HCT116 (cell line): ENCODE results near the gene SZT2. TPM values are rescaled to one million over a fixed set of nuclear protein-coding genes. Genes with fewer than 3 reads are reported as not detected.

Experiments
- ATAC-seq: fragments of 200-7000 bp; cut with Tn5 transposase; 2 replicates; pipeline ENCODE4 v1.9.1; 2020; ENCODE audit warnings: mild to moderate bottlenecking, moderate library complexity
- BruUV-seq: library from RNA; stranded (reverse); fragments of 400-500 nt; replicated peaks from 2 replicates; lab custom pipeline; 2021; lab: Mats Ljungman, UMichigan
- CTCF ChIA-PET: fragments of 300-600 bp; sonication (Branson Sonifier 250); formaldehyde crosslinking; loops from one replicate; lab custom pipeline; 2021; ENCODE audit warnings: antibody characterized with exemption; lab: Charles Lee
- POLR2A ChIA-PET: fragments of 300-600, 350-600 bp; sonication (Branson Sonifier 250); formaldehyde crosslinking; loops from one replicate; lab custom pipeline; 2021; ENCODE audit warnings: antibody characterized with exemption; lab: Charles Lee
- RAD21 ChIA-PET, 2 experiments: fragments of 300-600 bp; sonication (Branson Sonifier 250); formaldehyde crosslinking; loops; one replicate each; lab custom pipeline; 2023; ENCODE audit warnings: low total read pairs in 2 of 2; ENCODE audit not compliant: uncharacterized antibody in 2 of 2, unreplicated experiment in 2 of 2, low non-redundant PET in 1 of 2; lab: Charles Lee
- DNase-seq: peaks from one replicate; pipeline ENCODE4 v3.0.0-alpha.2; 2010; ENCODE audit warnings: low read depth, low spot score
- H2AFZ ChIP-seq: fragments of 200-600 bp; shearing (Covaris generic), sonication (generic); 2 replicates; pipeline ENCODE4 v1.6.1; 2017; ENCODE audit warnings: low read depth, mixed run types, mixed read lengths, antibody characterized with exemption, low read length; ENCODE audit not compliant: poor library complexity, severe bottlenecking
- H3K27ac ChIP-seq: 2 replicates; pipeline ENCODE4 v1.5.1; 2012; ENCODE audit warnings: low read depth, low read length
- H3K27me3 ChIP-seq: fragments of 200-600 bp; sonication (generic); 2 replicates; pipeline ENCODE4 v1.6.1; 2016; ENCODE audit warnings: mixed run types, low read length, mixed read lengths; ENCODE audit not compliant: insufficient read depth
- H3K36me3 ChIP-seq, 2 experiments: fragments of 200-500 bp in 1 of 2; fragments of 200-600 bp in 1 of 2; sonication (Bioruptor generic) in 1 of 2; sonication (generic) in 1 of 2; 2 replicates each; pipeline versions ENCODE4 v1.5.1 to v1.6.1; 2014 to 2016; ENCODE audit warnings: low read length in 2 of 2, inconsistent platforms in 1 of 2, mixed read lengths in 1 of 2, mixed run types in 1 of 2; ENCODE audit not compliant: insufficient read depth in 2 of 2, control insufficient read depth in 1 of 2
- H3K4me1 ChIP-seq, 2 experiments: fragments of 200-600 bp in 1 of 2; sonication (generic) in 1 of 2; 2 replicates each; pipeline versions ENCODE4 v1.5.1 to v1.6.1; 2012 to 2017; ENCODE audit warnings: low read length in 2 of 2, inconsistent platforms in 1 of 2, mild to moderate bottlenecking in 1 of 2, mixed read lengths in 1 of 2, mixed run types in 1 of 2, moderate library complexity in 1 of 2; ENCODE audit not compliant: insufficient read depth in 2 of 2, control insufficient read depth in 1 of 2
- H3K4me2 ChIP-seq: fragments of 200-600 bp; sonication (generic); 2 replicates; pipeline ENCODE4 v1.6.1; 2017; ENCODE audit warnings: mixed run types, low read length, mixed read lengths
- H3K4me3 ChIP-seq, 2 experiments: fragments of 200-600 bp in 1 of 2; sonication (generic) in 1 of 2; replicated peaks in 1 of 2; 2 replicates each; pipeline ENCODE4 v1.5.1; 2011 to 2016; ENCODE audit warnings: low read length in 2 of 2, control low read depth in 1 of 2, low read depth in 1 of 2, mild to moderate bottlenecking in 1 of 2, mixed read lengths in 1 of 2, mixed run types in 1 of 2
- H3K79me2 ChIP-seq: fragments of 200-600 bp; sonication (generic); 2 replicates; pipeline ENCODE4 v1.6.1; 2017; ENCODE audit warnings: mild to moderate bottlenecking, mixed run types, low read length, moderate library complexity, mixed read lengths; ENCODE audit not compliant: insufficient read depth
- H3K9ac ChIP-seq: fragments of 200-600 bp; sonication (generic); 2 replicates; pipeline ENCODE4 v1.6.1; 2016; ENCODE audit warnings: low read length, mixed read lengths
- H3K9me2 ChIP-seq: fragments of 200-600 bp; sonication (generic), shearing (Covaris generic); 2 replicates; pipeline ENCODE4 v1.6.1; 2017; ENCODE audit warnings: mixed run types, mild to moderate bottlenecking, moderate library complexity; ENCODE audit not compliant: insufficient read depth
- H3K9me3 ChIP-seq, 2 experiments: fragments of 200-500 bp in 1 of 2; fragments of 200-600 bp in 1 of 2; sonication (Bioruptor generic) in 1 of 2; sonication (generic) in 1 of 2; 2 replicates each; pipeline ENCODE4 v1.6.1; 2014 to 2017; ENCODE audit warnings: low read length in 2 of 2, mixed read lengths in 2 of 2, inconsistent platforms in 1 of 2, low read depth in 1 of 2, mild to moderate bottlenecking in 1 of 2, mixed run types in 1 of 2, moderate library complexity in 1 of 2; ENCODE audit not compliant: control insufficient read depth in 1 of 2, insufficient read depth in 1 of 2
- H4K20me1 ChIP-seq: fragments of 200-600 bp; sonication (generic), shearing (Covaris generic); 2 replicates; pipeline ENCODE4 v1.6.1; 2017; ENCODE audit warnings: mixed run types, mild to moderate bottlenecking, moderate library complexity; ENCODE audit not compliant: insufficient read depth
- ATF3 ChIP-seq: IDR thresholded peaks from 2 replicates; pipeline ENCODE4 v1.6.1; 2012
- CTCF ChIP-seq, 3 experiments: fragments of 200-600 bp in 1 of 3; sonication (generic) in 1 of 3; IDR thresholded peaks in 2 of 3; conservative IDR thresholded peaks in 1 of 3; 2 replicates each; pipeline ENCODE4 v1.5.1; 2012 to 2017; ENCODE audit warnings: low read depth in 2 of 3, low read length in 2 of 3, antibody characterized with exemption in 1 of 3, borderline replicate concordance in 1 of 3, control low read depth in 1 of 3, mild to moderate bottlenecking in 1 of 3, mixed read lengths in 1 of 3, mixed run types in 1 of 3, moderate library complexity in 1 of 3; ENCODE audit not compliant: insufficient read depth in 1 of 3
- EZH2phosphoT487 ChIP-seq: fragments of 200-600 bp; IDR thresholded peaks from 2 replicates; pipeline ENCODE4 v1.6.1; 2018; ENCODE audit warnings: antibody characterized with exemption, borderline replicate concordance
- JUND ChIP-seq: IDR thresholded peaks from 2 replicates; pipeline ENCODE4 v1.6.1; 2012
- POLR2A ChIP-seq: IDR thresholded peaks from 2 replicates; pipeline ENCODE4 v1.7.0; 2011; ENCODE audit warnings: borderline replicate concordance; ENCODE audit not compliant: insufficient read depth, insufficient read length; ENCODE audit errors: extremely low read depth
- TCF7L2 ChIP-seq: IDR thresholded peaks from 2 replicates; pipeline ENCODE4 v1.7.0; 2011; ENCODE audit warnings: borderline replicate concordance, inconsistent platforms; ENCODE audit not compliant: insufficient read depth, insufficient read length; ENCODE audit errors: extremely low read depth
- YY1 ChIP-seq: IDR thresholded peaks from 2 replicates; pipeline ENCODE4 v1.6.1; 2011; ENCODE audit warnings: low read length, low read depth, moderate library complexity, mild to moderate bottlenecking; ENCODE audit not compliant: insufficient replicate concordance; ENCODE audit errors: extremely low read depth
- ZFX ChIP-seq: fragments of 450-650 bp; IDR thresholded peaks from 2 replicates; pipeline ENCODE4 v1.6.1; 2017
- intact Hi-C: fragments of 100-400 bp; cut with micrococcal nuclease; formaldehyde crosslinking; loops from 2 replicates; pipeline ENCODE4 v1.10.0; 2022
- total RNA-seq: library from RNA; stranded (reverse); gene quantifications from one replicate; pipeline ENCODE4 v1.2.1, GENCODE V29; 2021; ENCODE audit not compliant: unreplicated experiment

Gene SZT2
- total RNA-seq, 1 experiment from 2014 or later: 43.0 TPM

DNA sequence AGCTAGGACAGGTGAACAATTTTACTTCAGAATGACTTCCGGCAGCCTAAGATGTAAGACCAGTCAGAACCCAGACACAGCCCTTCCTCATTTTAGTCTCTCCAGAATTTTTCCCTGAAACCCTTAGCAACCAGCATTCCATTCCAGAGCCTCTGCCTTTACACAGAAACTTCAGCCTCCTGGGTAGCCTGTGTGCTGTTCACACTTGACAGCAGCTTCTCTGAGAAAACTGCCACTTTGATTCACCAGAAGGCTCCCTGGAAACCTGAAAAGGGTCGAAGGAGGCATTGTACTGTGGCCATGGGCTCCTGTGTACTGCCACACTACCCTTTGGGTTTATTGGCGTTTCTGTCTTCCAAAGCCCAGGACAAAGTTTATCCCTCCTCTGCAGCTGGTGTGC lies 46.7 kb downstream of the SZT2 start:
- ATAC-seq: no peak
- RAD21 ChIA-PET: no interaction called here
- peaks cover 4 to 17% of the 10 kb centered on the region in 2 experiments; a peak in 3 of 4 replicates for H3K36me3 ChIP-seq

More for the DNA sequence above, 46.7 kb downstream of the SZT2 start:
- H3K4me1 ChIP-seq: no peaks in the 10 kb centered on the region
- no peaks in the 10 kb centered on the region for H3K9me2 ChIP-seq
- H3K4me3 ChIP-seq: no peak overlapping the region
- H3K27me3 ChIP-seq: no peaks in the 10 kb centered on the region
- DNase-seq: no peak
- ChIA-PET POLR2A (no interaction called here), CTCF (no interaction called here)
- no peak overlapping the region for H3K4me2 ChIP-seq
- no peaks in the 10 kb centered on the region for H3K9me3 ChIP-seq
- H4K20me1 ChIP-seq: no peaks in the 10 kb centered on the region
- no peak overlapping the region for H3K27ac ChIP-seq
- intact Hi-C loops: no loop called here
- no peak overlapping the region for H3K9ac ChIP-seq
- TF ChIP-seq EZH2phosphoT487 (no peak), TCF7L2 (no peak), ZFX (no peak), CTCF (IDR thresholded peaks at IDR 0.05 in 2 of 3, conservative IDR thresholded peaks at IDR 0.05 in 1 of 3; ENCODE audit: borderline replicate concordance in 1 of 3, insufficient read depth in 1 of 3, low read depth in 2 of 3, low read length in 2 of 3) (no peak), JUND (no peak), POLR2A (no peak), ATF3 (no peak), YY1 (no peak)
- H3K79me2 ChIP-seq: no peaks in the 10 kb centered on the region
- BruUV-seq: no TSS peak
- H2AFZ ChIP-seq: no peak overlapping the region
